Gastrocnemius medialis (tissue), 4 donors: ENCODE data around the gene NPIPA1. TPM values are rescaled to one million over a fixed set of nuclear protein-coding genes. Genes with fewer than 3 reads are reported as not detected.
"Not testable (repeated sequence)": the region's sequence is repeated elsewhere in the genome, so short reads cannot be mapped to it uniquely, and the experiment has no call there.

Experiments used
- ATAC-seq, 2 donors: fragments of 150-250 bp; one replicate each; pipeline ENCODE4 v1.9.1; 2016
- DNase-seq, 2 donors: peaks; one replicate each; pipeline ENCODE4 v3.0.0-alpha.2; 2019
- H3K27ac ChIP-seq, 4 donors: fragments of 200-600 bp; sonication (generic); 1 replicate in 1 of 4; 2 replicates in 3 of 4; pipeline ENCODE4 v1.5.1; 2016 to 2018; ENCODE audit warnings: mild to moderate bottlenecking in 2 of 4, moderate library complexity in 1 of 4
- H3K27me3 ChIP-seq, 3 donors: fragments of 200-600 bp; sonication (generic) in 2 of 3; 1 replicate in 1 of 3; 2 replicates in 2 of 3; pipeline versions ENCODE4 v1.5.1 to v1.6.0; 2016 to 2019; ENCODE audit warnings: mild to moderate bottlenecking in 1 of 3, moderate library complexity in 1 of 3
- H3K36me3 ChIP-seq, 2 donors: fragments of 200-600 bp; sonication (generic) in 1 of 2; one replicate each; pipeline ENCODE4 v1.5.1; 2017 to 2018
- H3K4me1 ChIP-seq, 2 donors: fragments of 200-600 bp; sonication (generic) in 1 of 2; one replicate each; pipeline ENCODE4 v1.5.1; 2016 to 2017; ENCODE audit warnings: mild to moderate bottlenecking in 2 of 2
- H3K4me3 ChIP-seq, 4 donors: fragments of 200-600 bp; sonication (generic) in 3 of 4; 1 replicate in 1 of 4; 2 replicates in 3 of 4; pipeline ENCODE4 v1.5.1; 2016 to 2019; ENCODE audit warnings: mild to moderate bottlenecking in 2 of 4
- H3K9me3 ChIP-seq, 3 donors: fragments of 200-600 bp; sonication (generic) in 2 of 3; 1 replicate in 1 of 3; 2 replicates in 2 of 3; pipeline ENCODE4 v1.5.1; 2016 to 2019
- in situ Hi-C, 4 donors: fragments of 200-750 bp; cut with MboI; loops; one replicate each; pipeline versions ENCODE4 v1.15.0 to v1.8.0; 2017; ENCODE audit warnings: low sequenced_read_pairs in 4 of 4
- intact Hi-C: fragments of 100-400 bp; cut with DNase I; formaldehyde crosslinking; loops from one replicate; pipeline ENCODE4 v1.15.1; 2023; ENCODE audit warnings: low total_unique reads
- microRNA counts, 2 donors: library from miRNA; unstranded; fragments of <30 nt; microRNA quantifications; one replicate each; lab custom pipeline; 2016
- microRNA-seq, 2 donors: library from miRNA; unstranded; fragments of <30 nt; microRNA quantifications; one replicate each; pipeline ENCODE4, GENCODE V29; 2016; ENCODE audit warnings: borderline replicate concordance in 2 of 2
- total RNA-seq, 4 donors: library from RNA; depleted of rRNA; stranded (reverse); fragments of >200 nt; gene quantifications; one replicate each; pipeline versions ENCODE4 v1.1.0 to v1.2.3, GENCODE V29; 2016

The NPIPA1 gene
- total RNA-seq, 4 donors from 2014 or later = 19.6 to 53.1 (median 25.7) TPM

- H3K27ac ChIP-seq, intact Hi-C loops, H3K36me3 ChIP-seq, DNase-seq, in situ Hi-C loops, ATAC-seq, H3K27me3 ChIP-seq, H3K4me3 ChIP-seq, H3K4me1 ChIP-seq, H3K9me3 ChIP-seq: not testable (repeated sequence)
Measured at GRCh38 chr16:14993277-14994151, 56.3 kb downstream of the NPIPA1 start.

- DNase-seq, in situ Hi-C loops: not testable (repeated sequence)
Measured at GRCh38 chr16:14996702-14997101, 59.5 kb downstream of the NPIPA1 start.

GRCh38 chr16:14998300-14998699 lies 61.1 kb downstream of the NPIPA1 start:
- H3K27me3 ChIP-seq, intact Hi-C loops, H3K9me3 ChIP-seq, H3K27ac ChIP-seq, H3K36me3 ChIP-seq, H3K4me3 ChIP-seq, ATAC-seq, H3K4me1 ChIP-seq, in situ Hi-C loops, DNase-seq: not testable (repeated sequence)

More at GRCh38 chr16:14996702-14997101, 59.5 kb downstream of the NPIPA1 start:
- H3K4me1 ChIP-seq, H3K9me3 ChIP-seq, H3K27me3 ChIP-seq, H3K4me3 ChIP-seq, intact Hi-C loops, ATAC-seq, H3K27ac ChIP-seq, H3K36me3 ChIP-seq: not testable (repeated sequence)

GRCh38 chr16:14999845-15000244 lies 62.6 kb downstream of the NPIPA1 start:
- in situ Hi-C loops, H3K4me1 ChIP-seq, H3K27ac ChIP-seq, H3K36me3 ChIP-seq, H3K27me3 ChIP-seq, DNase-seq, H3K9me3 ChIP-seq, intact Hi-C loops, H3K4me3 ChIP-seq, ATAC-seq: not testable (repeated sequence)

MicroRNAs within 50 kb of the gene (microRNA counts, 767-probe panel; counts per million panel counts)
- microRNA hsa-miR-3180-3p (lab: Ali Mortazavi, UCI) = 356 to 448 counts per million in 2 donors
- 356 to 448 counts per million in 2 donors for microRNA hsa-miR-3180-5p (lab: Ali Mortazavi, UCI)

Small RNAs within 50 kb of the gene (microRNA-seq; reads per million reads assigned to microRNA genes)
- gene MIR3180-1 (0 reads per million in 2 donors), gene MIR3670-1 (0 reads per million in 2 donors), gene MIR6511A1 (0 reads per million in 2 donors), gene MIR6770-1 (0 reads per million in 2 donors)

Other genes starting within 250 kb of the NPIPA1 start
- not detected for gene PLA2G10, start 243.1 kb upstream of the NPIPA1 start, total RNA-seq
- gene NPIPA3, start 234.0 kb upstream of the NPIPA1 start, total RNA-seq = 1 to 10 TPM in 1 of 4 donors, under 1 TPM in 1, not detected in 2; 0.38 to 1.4 TPM
- gene NPIPA2, start 194.9 kb upstream of the NPIPA1 start, total RNA-seq = 1 to 10 TPM in 1 of 4 donors, under 1 TPM in 1, not detected in 2; 0.60 to 1.4 TPM
- 10 to 100 TPM; 83.7 to 88.1 (median 86.7) TPM for gene NOMO1, start 103.7 kb upstream of the NPIPA1 start, total RNA-seq
- gene PDXDC1, start 37.6 kb downstream of the NPIPA1 start, total RNA-seq = 10 to 100 TPM; 34.3 to 69.0 (median 45.2) TPM
- gene NTAN1, start 118.6 kb downstream of the NPIPA1 start, total RNA-seq = 10 to 100 TPM; 33.4 to 40.3 (median 35.8) TPM
- 10 to 100 TPM; 32.8 to 76.4 (median 49.3) TPM for gene RRN3, start 156.8 kb downstream of the NPIPA1 start, total RNA-seq